B cell (primary cell): ENCODE data around the gene TBC1D10A. TPM values are rescaled to one million over a fixed set of nuclear protein-coding genes. Genes with fewer than 3 reads are reported as not detected.

Experiments used
- ATAC-seq: fragments of 200-7000 bp; cut with Tn5 transposase; one replicate; pipeline ENCODE4 v1.10.0; 2021; ENCODE audit warnings: low read depth, mild to moderate bottlenecking, moderate number of reproducible peaks, moderate library complexity
- CTCF ChIA-PET: fragments of 350-600 bp; sonication (Branson Sonifier 250); formaldehyde crosslinking; loops from one replicate; lab custom pipeline; 2021; ENCODE audit warnings: antibody characterized with exemption, inconsistent platforms; lab: Charles Lee
- POLR2A ChIA-PET: fragments of 350-600 bp; sonication (Branson Sonifier 250); formaldehyde crosslinking; loops from one replicate; lab custom pipeline; 2021; ENCODE audit warnings: antibody characterized with exemption; lab: Charles Lee
- DNase-seq: peaks from one replicate; pipeline ENCODE4 v3.0.0; 2013
- H2AFZ ChIP-seq: 2 replicates; pipeline ENCODE4 v1.6.1; 2012; ENCODE audit warnings: mild to moderate bottlenecking, low read depth, low read length; ENCODE audit not compliant: insufficient read depth, poor library complexity, severe bottlenecking
- H3K27ac ChIP-seq, 2 donors: 1 replicate in 1 of 2; 2 replicates in 1 of 2; pipeline ENCODE4 v1.5.1; 2012 to 2013; ENCODE audit warnings: low read length in 2 of 2, mild to moderate bottlenecking in 2 of 2, moderate library complexity in 1 of 2
- H3K27me3 ChIP-seq, 4 experiments: fragments of 200-600 bp in 1 of 4; sonication (generic) in 1 of 4; replicated peaks in 1 of 4; 1 replicate in 2 of 4; 2 replicates in 2 of 4; pipeline versions ENCODE4 v1.6.1 to v1.7.0; 2013 to 2016; ENCODE audit warnings: low read length in 3 of 4, mild to moderate bottlenecking in 2 of 4, mixed read lengths in 1 of 4, moderate library complexity in 1 of 4; ENCODE audit not compliant: insufficient read depth in 4 of 4, control insufficient read depth in 3 of 4; ENCODE audit errors: control extremely low read depth in 1 of 4
- H3K36me3 ChIP-seq, 2 experiments: replicated peaks in 1 of 2; 1 replicate in 1 of 2; 2 replicates in 1 of 2; pipeline versions ENCODE4 v1.6.1 to v1.7.1; 2013; ENCODE audit warnings: low read length in 1 of 2; ENCODE audit not compliant: insufficient read depth in 2 of 2, control insufficient read depth in 1 of 2; ENCODE audit errors: control extremely low read depth in 1 of 2, extremely low read depth in 1 of 2
- H3K4me1 ChIP-seq, 2 donors: fragments of 200-600 bp in 1 of 2; sonication (generic) in 1 of 2; 1 replicate in 1 of 2; 2 replicates in 1 of 2; pipeline versions ENCODE4 v1.5.1 to v1.6.1; 2013 to 2017; ENCODE audit warnings: low read length in 2 of 2; ENCODE audit not compliant: control insufficient read depth in 2 of 2, insufficient read depth in 2 of 2
- H3K4me2 ChIP-seq: replicated peaks from 2 replicates; pipeline ENCODE3; 2012; ENCODE audit warnings: mild to moderate bottlenecking, low read depth, low read length; ENCODE audit not compliant: poor library complexity, severe bottlenecking
- H3K4me3 ChIP-seq, 5 experiments: fragments of 200-600 bp in 1 of 5; sonication (generic) in 1 of 5; 1 replicate in 3 of 5; 2 replicates in 2 of 5; pipeline versions ENCODE4 v1.5.1 to v1.7.0; 2011 to 2016; ENCODE audit warnings: low read length in 4 of 5, mild to moderate bottlenecking in 4 of 5, low read depth in 2 of 5, control low read depth in 1 of 5, moderate library complexity in 1 of 5; ENCODE audit not compliant: insufficient read depth in 1 of 5; ENCODE audit errors: control extremely low read depth in 1 of 5, extremely low read depth in 1 of 5
- H3K79me2 ChIP-seq: fragments of 200-600 bp; sonication (generic); one replicate; pipeline ENCODE4 v1.6.0; 2016; ENCODE audit warnings: low read length; ENCODE audit not compliant: control insufficient read depth, insufficient read depth
- H3K9ac ChIP-seq: fragments of 200-600 bp; sonication (generic); 2 replicates; pipeline ENCODE4 v1.6.1; 2017; ENCODE audit warnings: mild to moderate bottlenecking, low read length, moderate library complexity
- H3K9me3 ChIP-seq, 3 donors: one replicate each; pipeline versions ENCODE4 v1.6.1 to v1.7.1; 2013; ENCODE audit warnings: low read length in 2 of 3; ENCODE audit not compliant: control insufficient read depth in 2 of 3, insufficient read depth in 1 of 3; ENCODE audit errors: control extremely low read depth in 1 of 3
- H4K20me1 ChIP-seq: 2 replicates; pipeline ENCODE4 v1.6.0; 2012; ENCODE audit warnings: mild to moderate bottlenecking, low read length; ENCODE audit not compliant: insufficient read depth, control insufficient read depth, poor library complexity, severe bottlenecking
- H3K27ac Mint-ChIP-seq: one replicate; pipeline ENCODE4 v1.8.0; 2021; ENCODE audit warnings: mixed read lengths
- H3K27me3 Mint-ChIP-seq: one replicate; pipeline ENCODE4 v1.8.0; 2021; ENCODE audit warnings: mixed read lengths
- H3K4me1 Mint-ChIP-seq: one replicate; pipeline ENCODE4 v1.8.0; 2021; ENCODE audit warnings: mixed read lengths
- H3K4me3 Mint-ChIP-seq: one replicate; pipeline ENCODE4 v1.8.0; 2021; ENCODE audit warnings: mixed read lengths
- H3K9me3 Mint-ChIP-seq: one replicate; pipeline ENCODE4 v1.8.0; 2022; ENCODE audit warnings: mixed read lengths; ENCODE audit not compliant: insufficient read depth
- EZH2 ChIP-seq: IDR thresholded peaks from 2 replicates; pipeline ENCODE4 v1.6.1; 2012; ENCODE audit warnings: borderline replicate concordance, low read depth, mild to moderate bottlenecking, moderate library complexity, low read length; ENCODE audit not compliant: insufficient read depth, poor library complexity, severe bottlenecking
- WGBS: methylation state at CpG from one replicate; pipeline ENCODE4 v1.1.5; 2013; ENCODE audit warnings: missing lambda C conversion rate; ENCODE audit not compliant: insufficient coverage; 5-methylcytosine and 5-hydroxymethylcytosine counted together
- intact Hi-C: fragments of 100-400 bp; cut with micrococcal nuclease; formaldehyde crosslinking; loops from one replicate; pipeline ENCODE4 v1.10.0; 2022
- polyA plus RNA-seq: library from polyadenylated mRNA; depleted of rRNA; stranded (reverse); fragments of >200 nt; gene quantifications from 2 replicates; pipeline ENCODE4 v1.2.3, GENCODE V29; 2012
- total RNA-seq, 2 donors: library from RNA; stranded (reverse); fragments of 120-200 nt in 1 of 2; gene quantifications; 1 replicate in 1 of 2; 2 replicates in 1 of 2; pipeline versions ENCODE4 v1.2.3 to v1.2.4, GENCODE V29; 2013 to 2022
- TF ChIP-seq, protein P1 (sequence below): fragments of 200-600 bp; IDR thresholded peaks from one replicate; pipeline ENCODE4 v1.8.0; 2022; ENCODE audit warnings: antibody characterized with exemption, mild to moderate bottlenecking

TBC1D10A gene
- total and polyA plus RNA-seq, 2 donors (not counting 1 experiment from before 2014, with no cell fraction given): 45.2 to 58.4 TPM

DNA sequence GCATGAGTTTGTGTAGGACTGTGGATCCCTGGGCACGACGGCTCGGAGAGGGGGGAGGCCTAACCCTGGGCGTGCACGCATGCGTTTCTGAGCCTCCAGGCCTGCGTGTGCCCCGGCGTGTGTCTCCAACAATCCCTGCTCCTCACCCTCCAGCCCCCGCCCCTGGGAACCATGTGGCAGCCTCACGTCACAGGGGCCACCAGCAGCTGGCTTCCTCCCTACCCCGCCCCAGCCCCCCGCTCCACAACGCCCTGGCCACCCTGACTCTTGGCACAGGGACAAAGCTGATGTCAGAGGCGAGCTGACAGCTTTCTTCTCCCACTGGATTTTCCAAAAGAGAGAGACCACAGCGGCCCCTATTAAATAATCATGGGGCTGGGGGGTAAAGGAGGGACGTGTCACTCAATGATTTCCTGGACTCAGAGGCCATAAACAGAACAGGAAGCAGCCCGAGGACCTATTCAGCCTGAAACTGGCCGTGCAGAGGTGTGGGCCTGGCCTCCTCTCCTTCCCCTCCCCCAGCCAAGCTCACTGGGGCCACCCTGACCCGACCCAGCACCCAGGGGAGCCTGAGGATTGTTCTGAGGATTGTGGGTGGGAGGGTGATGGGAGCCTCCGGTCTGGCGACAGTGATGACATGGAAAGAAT is 73.4 kb downstream of the TBC1D10A start:
- DNase-seq (no peak), ATAC-seq (no peak)
- ChIA-PET CTCF (no interaction called here), POLR2A (no interaction called here)
- H3K4me2 ChIP-seq: no peak overlapping the region
- peaks cover 0 to 9% of the 10 kb centered on the region in 2 donors for H3K4me1 ChIP-seq
- no peaks in the 10 kb centered on the region for H4K20me1 ChIP-seq
- TF ChIP-seq EZH2: no peak
- TF ChIP-seq, protein P1, sequence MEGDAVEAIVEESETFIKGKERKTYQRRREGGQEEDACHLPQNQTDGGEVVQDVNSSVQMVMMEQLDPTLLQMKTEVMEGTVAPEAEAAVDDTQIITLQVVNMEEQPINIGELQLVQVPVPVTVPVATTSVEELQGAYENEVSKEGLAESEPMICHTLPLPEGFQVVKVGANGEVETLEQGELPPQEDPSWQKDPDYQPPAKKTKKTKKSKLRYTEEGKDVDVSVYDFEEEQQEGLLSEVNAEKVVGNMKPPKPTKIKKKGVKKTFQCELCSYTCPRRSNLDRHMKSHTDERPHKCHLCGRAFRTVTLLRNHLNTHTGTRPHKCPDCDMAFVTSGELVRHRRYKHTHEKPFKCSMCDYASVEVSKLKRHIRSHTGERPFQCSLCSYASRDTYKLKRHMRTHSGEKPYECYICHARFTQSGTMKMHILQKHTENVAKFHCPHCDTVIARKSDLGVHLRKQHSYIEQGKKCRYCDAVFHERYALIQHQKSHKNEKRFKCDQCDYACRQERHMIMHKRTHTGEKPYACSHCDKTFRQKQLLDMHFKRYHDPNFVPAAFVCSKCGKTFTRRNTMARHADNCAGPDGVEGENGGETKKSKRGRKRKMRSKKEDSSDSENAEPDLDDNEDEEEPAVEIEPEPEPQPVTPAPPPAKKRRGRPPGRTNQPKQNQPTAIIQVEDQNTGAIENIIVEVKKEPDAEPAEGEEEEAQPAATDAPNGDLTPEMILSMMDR: no peak
- H3K4me3 ChIP-seq: no peak overlapping the region
- H3K4me3 Mint-ChIP-seq: no peak overlapping the region
- peaks cover 3% of the 10 kb centered on the region for H3K4me1 Mint-ChIP-seq
- H3K27me3 ChIP-seq: peaks cover 0 to 17% (median 4%) of the 10 kb centered on the region in 4 experiments
- H3K36me3 ChIP-seq: no peaks in the 10 kb centered on the region
- intact Hi-C loops: no loop called here
- no peaks in the 10 kb centered on the region for H3K9me3 Mint-ChIP-seq
- no peak overlapping the region for H3K9ac ChIP-seq
- 64% methylated on average over 13 of the region's 22 CpGs for WGBS
- no peak overlapping the region for H2AFZ ChIP-seq
- peaks cover 18% of the 10 kb centered on the region for H3K27me3 Mint-ChIP-seq
- H3K9me3 ChIP-seq: no peaks in the 10 kb centered on the region
- no peaks in the 10 kb centered on the region for H3K79me2 ChIP-seq
- no peak overlapping the region for H3K27ac ChIP-seq
- no peak overlapping the region for H3K27ac Mint-ChIP-seq

DNA sequence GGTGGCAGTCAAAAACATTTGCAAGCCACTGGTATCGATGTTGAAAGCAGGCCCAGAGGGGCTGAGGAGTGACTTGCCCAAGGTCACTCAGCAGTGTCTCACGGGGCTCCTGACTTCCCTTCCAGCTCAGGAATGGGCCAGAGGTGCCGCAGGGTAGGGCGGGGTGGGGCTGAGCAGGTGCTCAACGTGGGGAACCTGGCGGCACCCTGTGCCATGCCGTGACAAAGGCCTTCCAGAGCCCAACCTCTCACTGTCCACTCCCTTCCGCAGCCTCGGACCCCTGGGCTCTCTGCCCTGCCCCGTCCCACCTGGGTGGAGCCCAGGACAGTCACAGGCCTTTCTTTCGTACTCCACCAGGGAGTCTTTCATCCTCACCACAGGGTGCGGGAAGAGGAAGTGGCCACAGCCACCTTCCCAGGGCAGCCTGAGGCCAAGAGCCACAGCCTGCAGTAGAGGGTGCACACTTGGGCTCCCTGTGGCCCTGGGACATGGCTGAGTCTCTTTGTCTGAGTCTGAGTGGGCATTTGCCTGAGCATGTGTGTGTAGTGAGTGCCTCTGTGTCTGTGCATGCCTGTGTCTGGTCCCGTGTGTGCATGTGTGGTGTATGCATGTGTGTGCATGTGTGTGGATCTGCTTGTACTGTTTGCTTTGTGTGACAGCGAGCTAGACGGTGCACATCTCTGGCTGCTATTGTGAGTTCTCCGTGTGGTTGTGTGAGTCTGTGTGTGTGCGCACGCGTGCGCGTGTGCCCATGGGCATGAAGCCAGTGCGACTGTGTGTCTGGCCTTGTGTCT is 74.1 kb downstream of the TBC1D10A start:
- TF ChIP-seq EZH2: no peak
- TF ChIP-seq, protein P1: no peak
- no peak for ATAC-seq
- ChIA-PET POLR2A (no interaction called here), CTCF (no interaction called here)
- no peaks in the 10 kb centered on the region for H3K79me2 ChIP-seq
- H3K27me3 ChIP-seq: peaks cover 0 to 24% (median 8%) of the 10 kb centered on the region in 4 experiments
- intact Hi-C loops: no loop called here
- peaks cover 0 to 9% of the 10 kb centered on the region in 2 donors for H3K4me1 ChIP-seq
- Mint-ChIP-seq H3K4me1 (peaks cover 4% of the 10 kb centered on the region), H3K4me3 (no peak overlapping the region), H3K9me3 (no peaks in the 10 kb centered on the region), H3K27me3 (peaks cover 25% of the 10 kb centered on the region), H3K27ac (no peak overlapping the region)
- no peaks in the 10 kb centered on the region for H3K36me3 ChIP-seq
- H3K27ac ChIP-seq: no peak overlapping the region
- H3K4me2 ChIP-seq: no peak overlapping the region
- no peak overlapping the region for H3K4me3 ChIP-seq
- no peak for DNase-seq
- WGBS: 84% methylated on average over 22 of the region's 22 CpGs
- no peak overlapping the region for H2AFZ ChIP-seq
- H3K9me3 ChIP-seq: no peaks in the 10 kb centered on the region
- no peaks in the 10 kb centered on the region for H4K20me1 ChIP-seq
- no peak overlapping the region for H3K9ac ChIP-seq
